ENCODE measurements around the gene GDPD4.

Gene GDPD4

GRCh38 chr11:77184136-77184860 is 117.2 kb downstream of the GDPD4 start:
- H3K4me3 Mint-ChIP-seq, result no peak overlapping the region
- peaks cover 31% of the 10 kb centered on the region for H3K27me3 Mint-ChIP-seq
- peak; percentile 37 for ATAC-seq
- no peaks in the 10 kb centered on the region for H3K4me1 Mint-ChIP-seq
- H3K9me3 Mint-ChIP-seq, result no peaks in the 10 kb centered on the region
- H3K36me3 Mint-ChIP-seq, result no peaks in the 10 kb centered on the region
- no peak overlapping the region for H3K27ac Mint-ChIP-seq

GRCh38 chr11:77183431-77183984 is 118.0 kb downstream of the GDPD4 start:
- Mint-ChIP-seq H3K9me3 (peaks cover under 1% of the 10 kb centered on the region), H3K4me3 (no peak overlapping the region), H3K27me3 (peaks cover 31% of the 10 kb centered on the region), H3K27ac (no peak overlapping the region), H3K4me1 (no peaks in the 10 kb centered on the region), H3K36me3 (no peaks in the 10 kb centered on the region)
- ATAC-seq, result no peak

GRCh38 chr11:77182542-77183430 is 118.7 kb downstream of the GDPD4 start:
- Mint-ChIP-seq H3K36me3 (no peaks in the 10 kb centered on the region), H3K9me3 (peaks cover 7% of the 10 kb centered on the region), H3K27me3 (peaks cover 31% of the 10 kb centered on the region), H3K4me3 (no peak overlapping the region), H3K27ac (peak overlapping the region; percentile 6), H3K4me1 (no peaks in the 10 kb centered on the region)
- no peak for ATAC-seq

GRCh38 chr11:77181799-77182541 is 119.5 kb downstream of the GDPD4 start:
- no peak overlapping the region for H3K27ac Mint-ChIP-seq
- no peak overlapping the region for H3K4me3 Mint-ChIP-seq
- peaks cover 31% of the 10 kb centered on the region for H3K27me3 Mint-ChIP-seq
- ATAC-seq, result no peak
- no peaks in the 10 kb centered on the region for H3K36me3 Mint-ChIP-seq
- peaks cover 7% of the 10 kb centered on the region for H3K9me3 Mint-ChIP-seq
- no peaks in the 10 kb centered on the region for H3K4me1 Mint-ChIP-seq

GRCh38 chr11:77181226-77181625 is 120.3 kb downstream of the GDPD4 start:
- Mint-ChIP-seq H3K4me3 (no peak overlapping the region), H3K36me3 (no peaks in the 10 kb centered on the region), H3K9me3 (peaks cover 7% of the 10 kb centered on the region), H3K27me3 (peaks cover 31% of the 10 kb centered on the region), H3K4me1 (peaks cover 7% of the 10 kb centered on the region), H3K27ac (no peak overlapping the region)
- ATAC-seq, result no peak

GRCh38 chr11:77180346-77180745 is 121.1 kb downstream of the GDPD4 start:
- Mint-ChIP-seq H3K27ac (no peak overlapping the region), H3K9me3 (peaks cover 7% of the 10 kb centered on the region), H3K4me1 (peaks cover 15% of the 10 kb centered on the region), H3K4me3 (no peak overlapping the region), H3K36me3 (no peaks in the 10 kb centered on the region), H3K27me3 (peaks cover 31% of the 10 kb centered on the region)
- ATAC-seq, result no peak

GRCh38 chr11:77179681-77180080 is 121.8 kb downstream of the GDPD4 start:
- H3K4me1 Mint-ChIP-seq, result peaks cover 15% of the 10 kb centered on the region
- peaks cover 31% of the 10 kb centered on the region for H3K27me3 Mint-ChIP-seq
- peaks cover 7% of the 10 kb centered on the region for H3K9me3 Mint-ChIP-seq
- no peak overlapping the region for H3K4me3 Mint-ChIP-seq
- ATAC-seq, result no peak
- H3K27ac Mint-ChIP-seq, result no peak overlapping the region
- H3K36me3 Mint-ChIP-seq, result no peaks in the 10 kb centered on the region

GRCh38 chr11:77179048-77179447 is 122.4 kb downstream of the GDPD4 start:
- Mint-ChIP-seq H3K27me3 (peaks cover 31% of the 10 kb centered on the region), H3K4me3 (no peak overlapping the region), H3K27ac (no peak overlapping the region), H3K4me1 (peaks cover 15% of the 10 kb centered on the region), H3K36me3 (no peaks in the 10 kb centered on the region), H3K9me3 (peaks cover 7% of the 10 kb centered on the region)
- no peak for ATAC-seq

GRCh38 chr11:77178150-77178549 is 123.3 kb downstream of the GDPD4 start:
- Mint-ChIP-seq H3K4me1 (peaks cover 15% of the 10 kb centered on the region), H3K27ac (no peak overlapping the region), H3K9me3 (peaks cover 7% of the 10 kb centered on the region), H3K27me3 (peaks cover 25% of the 10 kb centered on the region), H3K36me3 (no peaks in the 10 kb centered on the region), H3K4me3 (no peak overlapping the region)
- no peak for ATAC-seq

- ATAC-seq, result no peak
- Mint-ChIP-seq H3K27ac (no peak overlapping the region), H3K9me3 (peaks cover 7% of the 10 kb centered on the region), H3K27me3 (peaks cover 13% of the 10 kb centered on the region), H3K36me3 (no peaks in the 10 kb centered on the region), H3K4me1 (peaks cover 15% of the 10 kb centered on the region), H3K4me3 (no peak overlapping the region)
Measured at GRCh38 chr11:77176996-77177395, 124.5 kb downstream of the GDPD4 start.

- H3K27ac Mint-ChIP-seq, result no peak overlapping the region
- H3K4me1 Mint-ChIP-seq, result peaks cover 15% of the 10 kb centered on the region
- H3K27me3 Mint-ChIP-seq, result peaks cover 8% of the 10 kb centered on the region
- H3K9me3 Mint-ChIP-seq, result peaks cover 7% of the 10 kb centered on the region
- ATAC-seq, result no peak
- H3K36me3 Mint-ChIP-seq, result no peaks in the 10 kb centered on the region
- no peak overlapping the region for H3K4me3 Mint-ChIP-seq
Measured at GRCh38 chr11:77175869-77176539, 125.5 kb downstream of the GDPD4 start.

GRCh38 chr11:77175021-77175842 is 126.3 kb downstream of the GDPD4 start:
- Mint-ChIP-seq H3K9me3 (peaks cover 7% of the 10 kb centered on the region), H3K27ac (no peak overlapping the region), H3K4me3 (no peak overlapping the region), H3K36me3 (no peaks in the 10 kb centered on the region), H3K27me3 (peaks cover under 1% of the 10 kb centered on the region), H3K4me1 (peaks cover 15% of the 10 kb centered on the region)
- no peak for ATAC-seq

GRCh38 chr11:77174559-77174958 is 126.9 kb downstream of the GDPD4 start:
- no peak overlapping the region for H3K27ac Mint-ChIP-seq
- peaks cover 7% of the 10 kb centered on the region for H3K9me3 Mint-ChIP-seq
- H3K4me3 Mint-ChIP-seq, result no peak overlapping the region
- H3K27me3 Mint-ChIP-seq, result no peaks in the 10 kb centered on the region
- peaks cover 15% of the 10 kb centered on the region for H3K4me1 Mint-ChIP-seq
- ATAC-seq, result no peak
- no peaks in the 10 kb centered on the region for H3K36me3 Mint-ChIP-seq

GRCh38 chr11:77173494-77173893 is 128.0 kb downstream of the GDPD4 start:
- H3K4me1 Mint-ChIP-seq, result peaks cover 15% of the 10 kb centered on the region
- H3K9me3 Mint-ChIP-seq, result peaks cover 7% of the 10 kb centered on the region
- no peaks in the 10 kb centered on the region for H3K27me3 Mint-ChIP-seq
- H3K36me3 Mint-ChIP-seq, result no peaks in the 10 kb centered on the region
- H3K4me3 Mint-ChIP-seq, result no peak overlapping the region
- no peak overlapping the region for H3K27ac Mint-ChIP-seq
- no peak for ATAC-seq
